Activated CD4-positive, alpha-beta T cell treated with anti-CD3 and anti-CD28 coated beads for 36 hours (primary cell): ENCODE data around the gene ERGIC1. TPM values are rescaled to one million over a fixed set of nuclear protein-coding genes. Genes with fewer than 3 reads are reported as not detected.
"Not testable (repeated sequence)": the region's sequence is repeated elsewhere in the genome, so short reads cannot be mapped to it uniquely, and the experiment has no call there.

Experiments
- ATAC-seq: fragments of 200-7000 bp; cut with Tn5 transposase; one replicate; pipeline ENCODE4 v1.10.0; 2021; ENCODE audit warnings: mild to moderate bottlenecking, moderate library complexity
- CTCF ChIA-PET: fragments of 350-600 bp; sonication (Branson Sonifier 250); formaldehyde crosslinking; loops from one replicate; lab custom pipeline; 2021; ENCODE audit warnings: antibody characterized with exemption; lab: Charles Lee
- POLR2A ChIA-PET: fragments of 350-600 bp; sonication (Branson Sonifier 250); formaldehyde crosslinking; loops from one replicate; lab custom pipeline; 2021; ENCODE audit warnings: antibody characterized with exemption, inconsistent platforms; lab: Charles Lee
- DNase-seq: peaks from one replicate; pipeline ENCODE4 v3.0.0-alpha.2; 2020
- H3K27ac Mint-ChIP-seq: one replicate; pipeline ENCODE4 v1.8.0; 2021; ENCODE audit warnings: mixed read lengths
- H3K27me3 Mint-ChIP-seq: one replicate; pipeline ENCODE4 v1.8.0; 2021; ENCODE audit warnings: mixed read lengths
- H3K36me3 Mint-ChIP-seq: one replicate; pipeline ENCODE4 v1.8.0; 2021; ENCODE audit warnings: low read depth, mixed read lengths
- H3K4me1 Mint-ChIP-seq: one replicate; pipeline ENCODE4 v1.8.0; 2021; ENCODE audit warnings: mixed read lengths
- H3K4me3 Mint-ChIP-seq: one replicate; pipeline ENCODE4 v1.8.0; 2021; ENCODE audit warnings: mild to moderate bottlenecking, moderate library complexity, mixed read lengths
- H3K9me3 Mint-ChIP-seq: one replicate; pipeline ENCODE4 v1.8.0; 2021; ENCODE audit warnings: low read depth, mixed read lengths
- intact Hi-C, 2 experiments: fragments of 100-400 bp; cut with DNase I in 1 of 2; cut with micrococcal nuclease in 1 of 2; formaldehyde crosslinking; loops; one replicate each; pipeline versions ENCODE4 v1.14.2 to v1.15.1; 2022 to 2024; cut with DNase I, micrococcal nuclease
- total RNA-seq, 2 experiments: library from RNA; stranded (reverse); gene quantifications; one replicate each; pipeline ENCODE4 v1.2.3, GENCODE V29; 2021

The ERGIC1 gene
- total RNA-seq, 2 experiments from 2014 or later = 40.3 to 50.0 TPM

- Mint-ChIP-seq H3K36me3 (no peaks in the 10 kb centered on the region), H3K4me3 (no peak overlapping the region), H3K4me1 (peaks cover 22% of the 10 kb centered on the region), H3K27me3 (no peaks in the 10 kb centered on the region), H3K27ac (no peak overlapping the region), H3K9me3 (no peaks in the 10 kb centered on the region)
- POLR2A ChIA-PET = no interaction called here
- CTCF ChIA-PET = interaction anchor here (0.9 kb wide), 1 partner anchor 27 kb away, joined by 3 read pairs; no protein-coding TSS in a partner anchor
- intact Hi-C loops = no loop called here
- no peak for DNase-seq
- ATAC-seq = no peak
Measured at GRCh38 chr5:172802567-172803176, 31.4 kb upstream of the ERGIC1 start.

- no peaks in the 10 kb centered on the region for H3K27me3 Mint-ChIP-seq
- ChIA-PET POLR2A (interaction anchor here (0.6 kb wide), 1 partner anchor 161 kb away, joined by 4 read pairs; no protein-coding TSS in a partner anchor), CTCF (no interaction called here)
- ATAC-seq = no peak
- no peak overlapping the region for H3K27ac Mint-ChIP-seq
- intact Hi-C loops = no loop called here
- no peak for DNase-seq
- H3K4me1 Mint-ChIP-seq = peaks cover 17% of the 10 kb centered on the region
- peaks cover 2% of the 10 kb centered on the region for H3K36me3 Mint-ChIP-seq
- peaks cover 2% of the 10 kb centered on the region for H3K9me3 Mint-ChIP-seq
- no peak overlapping the region for H3K4me3 Mint-ChIP-seq
Measured at GRCh38 chr5:172805018-172805683, 28.9 kb upstream of the ERGIC1 start.

GRCh38 chr5:172805736-172806255 lies 28.3 kb upstream of the ERGIC1 start:
- Mint-ChIP-seq H3K36me3 (peaks cover 2% of the 10 kb centered on the region), H3K9me3 (peaks cover 2% of the 10 kb centered on the region), H3K27ac (peak overlapping the region; percentile 76), H3K4me3 (no peak overlapping the region), H3K27me3 (no peaks in the 10 kb centered on the region), H3K4me1 (peaks cover 17% of the 10 kb centered on the region)
- no peak for ATAC-seq
- ChIA-PET CTCF (no interaction called here), POLR2A (interaction anchor here (0.8 kb wide), 1 partner anchor 28 kb away, joined by 3 read pairs; no protein-coding TSS in a partner anchor)
- intact Hi-C loops = no loop called here
- DNase-seq = no peak

GRCh38 chr5:172806897-172807672 lies 27.0 kb upstream of the ERGIC1 start:
- ChIA-PET POLR2A (interaction anchor here (0.7 to 1.3 kb wide), 6 partner anchors 10 to 42 kb away, joined by 3 to 19 read pairs (median 4); partner anchors contain the start of gene DUSP1), CTCF (interaction anchor here (0.7 to 1.6 kb wide), 4 partner anchors 30 to 623 kb away, joined by 4 to 7 read pairs (median 4); no protein-coding TSS in a partner anchor)
- peak overlapping the region; percentile 84 for H3K27ac Mint-ChIP-seq
- ATAC-seq = peak; percentile 97
- no peaks in the 10 kb centered on the region for H3K27me3 Mint-ChIP-seq
- peaks cover 17% of the 10 kb centered on the region for H3K4me1 Mint-ChIP-seq
- H3K9me3 Mint-ChIP-seq = peaks cover 2% of the 10 kb centered on the region
- H3K4me3 Mint-ChIP-seq = peak overlapping the region; percentile 54
- peaks cover 2% of the 10 kb centered on the region for H3K36me3 Mint-ChIP-seq
- intact Hi-C loops = loop anchor here (1.0 kb wide), 5 partner anchors 27 to 151 kb away; partner anchors contain the start of gene ERGIC1 (in 2 of the 2)
- peak; percentile 98 for DNase-seq

GRCh38 chr5:172807766-172808311 lies 26.2 kb upstream of the ERGIC1 start:
- ATAC-seq (no peak), DNase-seq (no peak)
- Mint-ChIP-seq H3K9me3 (peaks cover 2% of the 10 kb centered on the region), H3K27me3 (no peaks in the 10 kb centered on the region), H3K36me3 (peaks cover 2% of the 10 kb centered on the region), H3K4me1 (peaks cover 17% of the 10 kb centered on the region), H3K4me3 (peak overlapping the region; percentile 54), H3K27ac (peak overlapping the region; percentile 84)
- CTCF ChIA-PET = interaction anchor here (0.7 to 1.6 kb wide), 4 partner anchors 31 to 624 kb away, joined by 4 to 7 read pairs (median 4); no protein-coding TSS in a partner anchor
- intact Hi-C loops = loop anchor here (1.0 kb wide), 5 partner anchors 26 to 150 kb away; partner anchors contain the start of gene ERGIC1 (in 2 of the 2)
- POLR2A ChIA-PET = interaction anchor here (0.6 to 1.3 kb wide), 7 partner anchors 10 to 43 kb away, joined by 3 to 19 read pairs (median 4); partner anchors contain the start of gene DUSP1

- peaks cover 17% of the 10 kb centered on the region for H3K4me1 Mint-ChIP-seq
- DNase-seq (no peak), ATAC-seq (no peak)
- no peak overlapping the region for H3K4me3 Mint-ChIP-seq
- H3K9me3 Mint-ChIP-seq = peaks cover 2% of the 10 kb centered on the region
- ChIA-PET POLR2A (no interaction called here), CTCF (no interaction called here)
- H3K36me3 Mint-ChIP-seq = peaks cover 2% of the 10 kb centered on the region
- intact Hi-C loops = no loop called here
- H3K27me3 Mint-ChIP-seq = peaks cover 3% of the 10 kb centered on the region
- no peak overlapping the region for H3K27ac Mint-ChIP-seq
Measured at GRCh38 chr5:172809774-172810173, 24.3 kb upstream of the ERGIC1 start.

- H3K27ac Mint-ChIP-seq, ATAC-seq: not testable (repeated sequence)
Measured at GRCh38 chr5:172810996-172811395, 23.1 kb upstream of the ERGIC1 start.

GRCh38 chr5:172815631-172816030 lies 18.4 kb upstream of the ERGIC1 start:
- no peak overlapping the region for H3K4me3 Mint-ChIP-seq
- H3K36me3 Mint-ChIP-seq = no peaks in the 10 kb centered on the region
- intact Hi-C loops = no loop called here
- DNase-seq (no peak), ATAC-seq (no peak)
- ChIA-PET CTCF (interaction anchor here (0.7 kb wide), 1 partner anchor 102 kb away, joined by 3 read pairs; no protein-coding TSS in a partner anchor), POLR2A (no interaction called here)
- H3K9me3 Mint-ChIP-seq = no peaks in the 10 kb centered on the region
- H3K27ac Mint-ChIP-seq = no peak overlapping the region
- peaks cover 18% of the 10 kb centered on the region for H3K4me1 Mint-ChIP-seq
- peaks cover 3% of the 10 kb centered on the region for H3K27me3 Mint-ChIP-seq

More at GRCh38 chr5:172810996-172811395, 23.1 kb upstream of the ERGIC1 start:
- H3K9me3 Mint-ChIP-seq, H3K36me3 Mint-ChIP-seq, intact Hi-C loops, H3K27me3 Mint-ChIP-seq, POLR2A ChIA-PET, CTCF ChIA-PET, H3K4me3 Mint-ChIP-seq, DNase-seq: not testable (repeated sequence)
- peaks cover 17% of the 10 kb centered on the region for H3K4me1 Mint-ChIP-seq

GRCh38 chr5:172816925-172817562 lies 17.0 kb upstream of the ERGIC1 start:
- peaks cover 18% of the 10 kb centered on the region for H3K4me1 Mint-ChIP-seq
- DNase-seq = peak; percentile 55
- no peaks in the 10 kb centered on the region for H3K36me3 Mint-ChIP-seq
- no peaks in the 10 kb centered on the region for H3K9me3 Mint-ChIP-seq
- no peak overlapping the region for H3K4me3 Mint-ChIP-seq
- ChIA-PET CTCF (no interaction called here), POLR2A (no interaction called here)
- no peak overlapping the region for H3K27ac Mint-ChIP-seq
- ATAC-seq = peak; percentile 80
- intact Hi-C loops = no loop called here
- H3K27me3 Mint-ChIP-seq = peaks cover 3% of the 10 kb centered on the region

- H3K36me3 Mint-ChIP-seq = no peaks in the 10 kb centered on the region
- ChIA-PET CTCF (interaction anchor here (0.9 kb wide), 1 partner anchor 12 kb away, joined by 3 read pairs; no protein-coding TSS in a partner anchor), POLR2A (no interaction called here)
- H3K4me1 Mint-ChIP-seq = peaks cover 18% of the 10 kb centered on the region
- no peak for ATAC-seq
- H3K27ac Mint-ChIP-seq = no peak overlapping the region
- H3K27me3 Mint-ChIP-seq = peaks cover 3% of the 10 kb centered on the region
- intact Hi-C loops = no loop called here
- no peak overlapping the region for H3K4me3 Mint-ChIP-seq
- DNase-seq = no peak
- H3K9me3 Mint-ChIP-seq = no peaks in the 10 kb centered on the region
Measured at GRCh38 chr5:172817664-172818063, 16.4 kb upstream of the ERGIC1 start.
